Psoas muscle (tissue), 8 donors: ENCODE data around the gene OR6K2. TPM values are rescaled to one million over a fixed set of nuclear protein-coding genes. Genes with fewer than 3 reads are reported as not detected.

Experiments
- ATAC-seq, 4 donors: fragments of 200-7000 bp; cut with Tn5 transposase; one replicate each; pipeline ENCODE4 v1.9.1; 2020; ENCODE audit warnings: moderate library complexity in 3 of 4, mild to moderate bottlenecking in 2 of 4
- DNase-seq, 2 donors: peaks; one replicate each; pipeline ENCODE4 v3.0.0-alpha.2; 2020
- H3K27ac ChIP-seq: fragments of 200-600 bp; one replicate; pipeline ENCODE4 v1.8.0; 2022
- H3K27me3 ChIP-seq, 3 donors: fragments of 200-600 bp in 1 of 3; one replicate each; pipeline versions ENCODE4 v1.6.1 to v1.8.0; 2013 to 2022; ENCODE audit warnings: low read length in 2 of 3, mild to moderate bottlenecking in 2 of 3, moderate library complexity in 1 of 3; ENCODE audit not compliant: insufficient read depth in 3 of 3
- H3K36me3 ChIP-seq, 2 donors: fragments of 200-600 bp in 1 of 2; one replicate each; pipeline versions ENCODE4 v1.6.1 to v1.8.0; 2013 to 2022; ENCODE audit warnings: low read depth in 1 of 2, mild to moderate bottlenecking in 1 of 2, moderate library complexity in 1 of 2; ENCODE audit not compliant: insufficient read depth in 1 of 2
- H3K4me1 ChIP-seq: fragments of 200-600 bp; one replicate; pipeline ENCODE4 v1.8.0; 2022
- H3K4me3 ChIP-seq: fragments of 200-600 bp; one replicate; pipeline ENCODE4 v1.8.0; 2022; ENCODE audit warnings: mild to moderate bottlenecking
- H3K9me3 ChIP-seq: fragments of 200-600 bp; one replicate; pipeline ENCODE4 v1.8.0; 2022
- CTCF ChIP-seq: fragments of 200-600 bp; IDR thresholded peaks from one replicate; pipeline ENCODE4 v1.8.0; 2022; ENCODE audit warnings: antibody characterized with exemption
- WGBS, 3 donors: extraction: QIAGEN DNeasy Blood & Tissue Kit; methylation state at CpG; one replicate each; pipeline versions ENCODE4 v1.1.6 to v1.1.7; 2013; 5-methylcytosine and 5-hydroxymethylcytosine counted together
- intact Hi-C, 2 donors: fragments of 100-400 bp; cut with DNase I; formaldehyde crosslinking; loops; one replicate each; pipeline versions ENCODE4 v1.11.0 to v1.14.2; 2022
- polyA plus RNA-seq, 3 donors: library from polyadenylated mRNA; stranded (reverse); fragments of 200-250 nt; gene quantifications; one replicate each; pipeline ENCODE4 v1.2.3, GENCODE V29; 2013
- total RNA-seq, 4 donors: library from RNA; stranded (reverse); fragmentation: NEBNext Ultra II Directional in 2 of 4; extraction: Animal tissue kit (Norgen Biotek cat#: 25700) in 2 of 4; gene quantifications; one replicate each; pipeline versions ENCODE4 v1.2.1 to v1.2.4, GENCODE V29; 2021 to 2023
- donor health status: healthy with polysubstance abuse.
- donor health status: DM: no; HTN: no; CAD: no; lungs with moderate emphysema.
- donor health status: Bipolar disorder and iron deficiency.
- donor health status: healthy.
- donor health status: DM: yes; HTN: yes; CAD: no.
- donor health status: DM: no; HTN: no; CAD: no.
- donor health status: DM: no; HTN: no; CAD: no.
- donor health status: DM: yes; HTN: yes; CAD: no.

Gene OR6K2
- total and polyA plus RNA-seq, 7 donors = not detected

- Histone ChIP-seq H3K36me3 (no peaks in the 10 kb centered on the region), H3K4me3 (no peak overlapping the region), H3K27me3 (peaks cover 0 to 3% (median 0%) of the 10 kb centered on the region in 3 donors), H3K27ac (no peak overlapping the region), H3K4me1 (no peaks in the 10 kb centered on the region), H3K9me3 (no peaks in the 10 kb centered on the region)
- DNase-seq (no peak), ATAC-seq (no peak)
- TF ChIP-seq CTCF = no peak
- intact Hi-C loops = no loop called here
Observed at GRCh38 chr1:158687037-158687436, 13.4 kb downstream of the OR6K2 start.

DNA sequence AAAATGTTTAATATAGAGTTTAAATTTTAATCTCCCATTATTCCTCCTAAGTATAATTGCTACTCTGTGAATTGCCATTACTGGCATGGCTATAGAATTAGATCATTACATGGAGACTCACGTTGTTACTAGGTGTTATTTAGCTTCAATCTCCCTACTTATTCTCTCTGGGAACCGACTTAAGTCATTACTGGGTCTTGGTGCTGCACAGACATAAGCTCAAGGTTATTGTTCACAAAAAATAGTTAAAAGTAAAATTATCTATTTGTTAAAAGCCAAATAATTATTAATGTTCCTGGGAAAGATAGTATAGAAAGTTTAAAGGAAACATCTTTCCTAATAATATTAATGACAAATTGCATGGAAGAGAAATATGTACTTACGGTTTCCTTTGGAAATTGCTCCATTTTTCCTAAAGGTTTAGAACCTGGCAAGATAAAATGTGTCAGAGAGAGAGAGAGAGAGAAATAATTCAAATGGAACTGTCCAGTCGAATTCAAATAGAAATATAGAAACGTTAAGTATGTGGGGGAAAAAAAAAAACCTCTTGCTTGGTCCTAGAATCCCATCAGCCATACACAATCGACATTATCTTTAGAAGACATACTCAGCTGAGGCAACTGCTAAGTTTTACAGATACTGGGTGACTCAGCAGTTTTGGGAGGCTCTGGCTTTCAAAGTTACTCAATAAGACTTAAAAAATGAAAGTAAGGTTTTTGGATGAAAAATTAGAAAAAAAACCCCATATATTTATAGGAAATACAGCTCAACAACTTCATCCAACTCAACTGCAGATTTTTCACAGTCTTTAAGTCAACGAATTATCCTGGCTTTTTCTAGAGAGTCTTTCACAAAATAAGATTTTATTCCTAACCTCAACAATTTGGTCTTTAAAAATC lies 14.1 kb downstream of the OR6K2 start, which contains the start of gene SPTA1:
Gene SPTA1 (minus strand): TSS at position 605 of the 899 bp plus-strand sequence. CDS start 198 bp downstream, at position 407.
- Histone ChIP-seq H3K9me3 (no peaks in the 10 kb centered on the region), H3K4me3 (no peak within 1 kb of the TSS), H3K4me1 (no peaks in the 10 kb centered on the region), H3K27ac (no peak within 1 kb of the TSS), H3K36me3 (no peaks in the 10 kb centered on the region), H3K27me3 (peaks cover 0 to 3% (median 0%) of the 10 kb centered on the region in 3 donors)
- ATAC-seq (no peak), DNase-seq (no peak)
- TF ChIP-seq CTCF = no peak
- intact Hi-C loops = no loop called here
- WGBS, 3 donors = 60 to 67% (median 64%) methylated on average over 7 of the region's 7 CpGs

- no peaks in the 10 kb centered on the region for H3K9me3 ChIP-seq
- TF ChIP-seq CTCF = no peak
- no peak overlapping the region for H3K27ac ChIP-seq
- H3K4me3 ChIP-seq = no peak overlapping the region
- 63 to 71% (median 69%) methylated on average over 7 of the region's 7 CpGs for WGBS, 3 donors
- no peaks in the 10 kb centered on the region for H3K36me3 ChIP-seq
- no peak for DNase-seq
- intact Hi-C loops = no loop called here
- peaks cover 0 to 3% (median 0%) of the 10 kb centered on the region in 3 donors for H3K27me3 ChIP-seq
- no peak for ATAC-seq
- H3K4me1 ChIP-seq = no peaks in the 10 kb centered on the region
Observed at GRCh38 chr1:158685085-158685484, 15.4 kb downstream of the OR6K2 start.

DNA sequence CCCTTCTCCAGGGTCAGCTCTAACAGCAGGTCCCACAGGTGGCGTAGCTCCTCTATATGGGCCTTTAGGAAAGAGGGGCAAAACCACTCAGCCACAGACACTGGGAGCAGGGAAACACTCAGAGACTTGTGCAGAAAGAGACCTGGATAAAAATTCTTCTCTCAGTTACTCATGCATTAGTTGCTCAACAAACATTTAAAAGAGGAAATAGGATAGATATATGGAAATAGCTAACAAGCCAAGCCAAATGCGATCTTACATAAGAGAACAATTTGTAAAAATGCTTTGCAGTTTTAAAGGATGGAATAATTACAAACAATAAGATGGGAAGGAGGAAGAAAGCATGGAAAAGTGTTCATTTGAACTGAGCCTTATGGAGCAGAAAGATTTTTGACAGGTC lies 18.8 kb downstream of the OR6K2 start:
- no peaks in the 10 kb centered on the region for H3K9me3 ChIP-seq
- ATAC-seq (no peak), DNase-seq (no peak)
- H3K36me3 ChIP-seq = no peaks in the 10 kb centered on the region
- H3K4me1 ChIP-seq = no peaks in the 10 kb centered on the region
- no peak overlapping the region for H3K4me3 ChIP-seq
- WGBS, 3 donors = 89 to 94% (median 91%) methylated on average over 2 of the region's 2 CpGs
- no peak overlapping the region for H3K27ac ChIP-seq
- intact Hi-C loops = no loop called here
- H3K27me3 ChIP-seq = peaks cover 0 to 3% (median 0%) of the 10 kb centered on the region in 3 donors
- no peak for TF ChIP-seq CTCF
